ENCODE data around the gene PIAS4.
"Not testable (repeated sequence)": the region's sequence is repeated elsewhere in the genome, so short reads cannot be mapped to it uniquely, and the experiment has no call there.

PIAS4 gene

DNA sequence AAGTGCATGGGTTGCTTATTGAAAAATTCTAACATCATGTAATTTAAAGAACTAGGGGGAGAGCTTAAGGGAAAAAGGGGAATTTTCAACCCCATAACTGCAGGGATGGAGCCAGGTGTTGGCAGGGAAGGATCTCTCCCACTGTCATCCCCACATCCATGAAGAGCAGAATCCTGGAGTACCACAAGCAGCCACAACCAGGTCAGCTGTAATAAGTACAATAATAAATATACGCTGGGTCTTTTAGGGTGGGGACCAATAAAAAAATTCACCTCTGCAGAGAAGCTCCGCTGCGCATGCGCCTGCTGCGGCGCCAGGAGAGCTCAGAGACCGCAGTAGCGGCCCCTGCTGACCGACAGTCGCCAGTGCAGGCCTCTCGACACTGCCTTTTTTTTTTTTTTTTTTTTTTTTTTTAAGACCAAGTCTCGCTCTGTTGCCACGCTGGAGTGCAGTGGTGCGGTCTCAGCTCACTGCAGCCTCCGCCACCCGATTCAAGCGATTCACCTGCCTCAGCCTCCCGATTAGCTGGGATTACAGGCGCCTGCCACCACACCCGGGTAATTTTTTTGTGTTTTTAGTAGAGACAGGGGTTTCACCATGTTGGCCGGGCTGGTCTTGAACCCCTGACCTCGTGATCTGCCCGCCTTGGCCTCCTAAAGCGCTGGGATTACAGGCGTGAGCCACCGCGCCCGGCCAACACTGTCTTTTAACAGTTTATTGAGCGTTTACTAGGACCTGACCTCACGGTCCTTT is 19.7 kb upstream of the PIAS4 start:
- H3K4me3 ChIP-seq (ENCODE audit: low read depth, low read length), result peak overlapping the region; percentile 82
- TF ChIP-seq, protein P1, sequence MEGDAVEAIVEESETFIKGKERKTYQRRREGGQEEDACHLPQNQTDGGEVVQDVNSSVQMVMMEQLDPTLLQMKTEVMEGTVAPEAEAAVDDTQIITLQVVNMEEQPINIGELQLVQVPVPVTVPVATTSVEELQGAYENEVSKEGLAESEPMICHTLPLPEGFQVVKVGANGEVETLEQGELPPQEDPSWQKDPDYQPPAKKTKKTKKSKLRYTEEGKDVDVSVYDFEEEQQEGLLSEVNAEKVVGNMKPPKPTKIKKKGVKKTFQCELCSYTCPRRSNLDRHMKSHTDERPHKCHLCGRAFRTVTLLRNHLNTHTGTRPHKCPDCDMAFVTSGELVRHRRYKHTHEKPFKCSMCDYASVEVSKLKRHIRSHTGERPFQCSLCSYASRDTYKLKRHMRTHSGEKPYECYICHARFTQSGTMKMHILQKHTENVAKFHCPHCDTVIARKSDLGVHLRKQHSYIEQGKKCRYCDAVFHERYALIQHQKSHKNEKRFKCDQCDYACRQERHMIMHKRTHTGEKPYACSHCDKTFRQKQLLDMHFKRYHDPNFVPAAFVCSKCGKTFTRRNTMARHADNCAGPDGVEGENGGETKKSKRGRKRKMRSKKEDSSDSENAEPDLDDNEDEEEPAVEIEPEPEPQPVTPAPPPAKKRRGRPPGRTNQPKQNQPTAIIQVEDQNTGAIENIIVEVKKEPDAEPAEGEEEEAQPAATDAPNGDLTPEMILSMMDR (IDR thresholded peaks at IDR 0.05; ENCODE audit: control insufficient read depth, extremely low read depth, insufficient read depth), result peak; percentile 74
- DNase-seq (ENCODE audit: low read depth), result no peak

DNA sequence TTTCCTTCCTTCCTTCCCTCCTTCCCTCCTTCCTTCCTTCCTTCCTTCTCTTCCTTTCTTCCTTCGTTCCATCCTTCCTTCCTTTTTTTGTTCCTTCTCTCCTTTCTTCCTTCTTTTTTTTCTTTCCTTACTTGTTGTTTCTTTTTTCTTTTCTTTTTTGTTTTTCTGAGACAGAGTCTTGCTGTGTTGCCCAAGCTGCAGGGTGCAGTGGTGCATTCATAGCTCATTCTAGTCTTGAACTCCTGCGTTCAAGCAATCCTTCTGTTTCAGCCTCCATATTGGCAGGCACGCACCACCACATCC is 16.8 kb upstream of the PIAS4 start:
- H3K4me3 ChIP-seq (ENCODE audit: low read depth, low read length), result no peak overlapping the region
- TF ChIP-seq, protein P1 (IDR thresholded peaks at IDR 0.05; ENCODE audit: control insufficient read depth, extremely low read depth, insufficient read depth), result no peak
- no peak for DNase-seq (ENCODE audit: low read depth)

DNA sequence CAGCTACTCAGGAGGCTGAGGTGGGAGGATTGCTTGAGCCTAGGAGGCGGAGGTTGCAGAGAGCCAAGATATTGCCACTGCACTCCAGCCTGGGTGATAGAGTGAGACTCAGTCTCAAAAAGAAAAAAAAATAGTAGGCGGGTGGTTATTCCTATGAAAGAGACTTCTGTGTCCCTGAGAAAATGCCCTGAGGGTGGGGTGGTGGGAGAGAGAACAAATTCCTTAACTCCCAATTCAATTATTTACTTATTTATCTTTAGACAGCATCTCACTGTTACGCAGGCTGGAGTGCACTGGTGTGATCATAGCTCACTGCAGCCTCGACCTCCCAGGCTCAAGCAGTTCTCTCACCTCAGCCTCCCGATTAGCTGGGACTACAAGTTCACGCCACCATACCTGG is 11.9 kb upstream of the PIAS4 start:
- TF ChIP-seq, protein P1 (IDR thresholded peaks at IDR 0.05; ENCODE audit: control insufficient read depth, extremely low read depth, insufficient read depth), result no peak
- no peak overlapping the region for H3K4me3 ChIP-seq (ENCODE audit: low read depth, low read length)
- DNase-seq (ENCODE audit: low read depth), result no peak

DNA sequence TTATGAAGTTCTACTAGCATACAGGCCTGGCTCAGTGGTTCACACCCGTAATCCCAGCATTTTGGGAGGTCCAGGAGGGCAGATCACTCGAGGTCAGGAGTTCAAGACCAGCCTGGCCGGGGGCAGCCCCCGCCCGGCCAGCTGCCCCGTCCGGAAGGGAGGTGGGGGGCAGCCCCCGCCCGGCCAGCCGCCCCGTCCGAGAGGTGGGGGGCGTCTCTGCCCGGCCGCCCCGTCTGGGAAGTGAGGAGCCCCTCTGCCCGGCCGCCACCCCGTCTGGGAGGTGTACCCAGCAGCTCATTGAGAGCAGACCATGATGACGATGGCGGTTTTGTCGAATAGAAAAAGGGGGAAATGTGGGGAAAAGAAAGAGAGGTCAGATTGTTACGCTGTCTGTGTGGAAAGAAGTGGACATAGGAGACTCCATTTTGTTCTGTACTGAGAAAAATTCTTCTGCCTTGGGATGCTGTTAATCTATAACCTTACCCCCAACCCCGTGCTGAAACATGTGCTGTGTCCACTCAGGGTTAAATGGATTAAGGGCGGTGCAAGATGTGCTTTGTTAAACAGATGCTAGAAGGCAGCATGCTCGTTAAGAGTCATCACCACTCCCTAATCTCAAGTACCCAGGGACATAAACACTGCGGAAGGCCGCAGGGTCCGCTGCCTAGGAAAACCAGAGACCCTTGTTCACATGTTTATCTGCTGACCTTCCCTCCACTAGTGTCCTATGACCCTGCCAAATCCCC is 8.7 kb upstream of the PIAS4 start:
- not testable (repeated sequence) for DNase-seq (ENCODE audit: low read depth); H3K4me3 ChIP-seq (ENCODE audit: low read depth, low read length)

DNA sequence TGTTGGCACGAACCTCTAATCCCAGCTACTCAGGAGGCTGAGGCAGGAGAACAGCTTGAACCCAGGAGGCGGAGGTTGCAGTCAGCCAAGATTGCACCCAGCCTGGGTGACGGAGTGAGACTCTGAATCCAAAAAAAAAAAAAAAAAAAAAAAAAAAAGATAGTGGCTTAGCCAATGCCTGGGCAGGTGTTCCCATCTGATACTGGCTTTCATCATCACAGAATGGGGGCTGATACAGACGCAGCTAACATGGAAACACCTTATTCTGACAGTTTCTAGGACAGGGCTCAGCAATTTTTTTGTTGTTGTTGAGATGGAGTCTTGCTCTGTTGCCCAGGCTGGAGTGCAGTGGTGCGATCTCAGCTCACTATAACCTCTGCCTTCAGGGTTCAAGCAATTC is 6.7 kb upstream of the PIAS4 start:
- not testable (repeated sequence) for DNase-seq (ENCODE audit: low read depth); H3K4me3 ChIP-seq (ENCODE audit: low read depth, low read length)

DNA sequence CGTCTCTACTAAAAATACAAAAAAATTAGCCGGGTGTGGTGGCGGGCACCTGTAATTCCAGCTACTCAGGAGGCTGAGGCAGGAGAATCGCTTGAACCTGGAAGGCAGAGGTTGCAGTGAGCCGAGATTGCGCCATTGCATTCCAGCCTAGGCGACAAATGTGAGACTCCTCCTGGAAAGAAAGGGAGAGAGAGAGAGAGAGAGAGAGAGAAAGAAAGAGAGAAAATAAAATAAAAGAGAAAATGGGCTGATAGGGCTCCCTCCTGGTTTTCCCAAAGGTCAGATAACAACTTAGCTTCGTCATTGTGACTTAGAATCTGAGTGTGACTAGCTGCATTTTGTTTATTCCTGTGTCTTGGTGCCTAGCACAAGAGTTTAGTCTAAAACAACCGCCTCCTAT is 2.1 kb upstream of the PIAS4 start:
- not testable (repeated sequence) for H3K4me3 ChIP-seq (ENCODE audit: low read depth, low read length); DNase-seq (ENCODE audit: low read depth)

DNA sequence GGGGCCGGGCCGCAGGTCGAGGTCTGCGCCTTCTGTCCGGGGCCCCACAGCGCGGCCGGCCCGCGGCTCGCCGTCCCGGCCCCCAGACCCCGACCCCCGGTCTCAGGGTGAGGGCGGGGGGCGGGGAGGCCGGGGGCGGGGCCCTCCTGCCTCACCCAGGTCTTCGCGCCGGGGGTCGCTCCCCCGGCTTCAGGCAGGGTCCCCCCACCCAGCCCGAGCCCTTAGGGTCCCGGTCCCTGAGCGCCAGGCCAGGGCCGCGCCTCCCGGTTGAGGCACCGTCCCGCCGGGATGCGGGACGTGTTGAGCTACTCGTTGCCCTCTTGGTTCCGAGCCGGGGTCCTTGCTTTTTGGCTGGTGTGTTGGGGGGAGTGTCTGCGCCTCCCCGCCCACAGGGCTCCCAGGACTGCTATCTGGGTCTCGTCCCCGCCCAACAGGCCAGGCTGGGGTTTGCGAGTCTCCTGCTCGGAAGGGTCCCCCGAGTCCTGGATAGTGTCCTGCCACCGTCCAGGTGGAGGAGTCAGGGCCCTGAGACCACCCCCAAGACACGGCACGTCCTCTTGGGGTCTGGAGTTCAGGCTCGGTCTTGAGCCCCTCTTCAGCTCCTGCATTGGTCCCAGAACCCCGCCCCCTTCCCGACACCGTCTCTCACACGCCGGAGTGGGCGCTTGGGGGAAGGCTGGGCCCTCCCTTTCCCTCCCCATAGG is 452 bp downstream of the PIAS4 start:
- peak overlapping the region; percentile 95 for H3K4me3 ChIP-seq (ENCODE audit: low read depth, low read length)
- no peak for DNase-seq (ENCODE audit: low read depth)
- TF ChIP-seq, protein P1 (IDR thresholded peaks at IDR 0.05; ENCODE audit: control insufficient read depth, extremely low read depth, insufficient read depth), result no peak

DNA sequence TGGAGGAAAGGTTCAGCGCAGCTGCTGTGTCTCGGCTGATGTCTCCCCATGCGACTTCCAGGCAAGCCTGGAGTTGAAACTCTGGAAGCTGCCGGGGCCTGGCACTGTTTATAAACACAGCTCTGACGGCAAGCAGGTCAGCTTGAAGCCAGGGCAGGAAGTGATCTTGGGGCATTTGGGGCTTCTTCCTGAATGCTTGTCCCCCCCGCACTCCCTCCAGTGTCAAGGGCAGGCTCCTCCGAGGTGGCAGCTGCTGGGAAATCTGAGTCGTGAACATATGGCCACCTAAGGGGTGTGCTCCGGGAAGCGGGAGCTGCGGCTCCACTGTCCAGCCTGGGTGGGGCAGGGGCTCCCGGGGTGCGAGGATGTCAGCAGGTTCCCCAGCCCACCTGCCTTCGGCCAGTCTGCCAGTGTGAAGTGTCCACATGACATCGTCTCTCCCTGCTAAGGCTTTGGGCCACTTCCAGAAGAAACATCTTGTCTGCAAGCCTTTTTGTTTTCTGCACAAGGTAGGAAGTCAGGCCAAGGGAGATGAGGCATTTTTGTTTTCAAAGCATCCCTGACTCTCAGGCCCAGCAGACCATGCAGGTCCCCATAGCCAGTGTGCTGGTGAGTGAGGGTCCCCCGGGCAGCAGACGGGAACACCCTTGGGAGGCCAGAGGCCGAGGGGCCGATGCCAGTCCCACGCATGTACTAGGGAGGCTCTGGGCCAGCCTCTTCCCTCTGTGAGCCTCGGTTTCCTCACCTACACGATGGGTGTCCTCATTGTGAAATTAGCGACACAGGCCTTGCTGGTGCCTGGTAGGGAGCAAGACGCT is 2.7 kb downstream of the PIAS4 start:
- no peak for DNase-seq (ENCODE audit: low read depth)
- H3K4me3 ChIP-seq (ENCODE audit: low read depth, low read length), result no peak overlapping the region
- TF ChIP-seq, protein P1 (IDR thresholded peaks at IDR 0.05; ENCODE audit: control insufficient read depth, extremely low read depth, insufficient read depth), result no peak
